A549 (cell line): ENCODE measurements around the gene NUDT1. TPM values are rescaled to one million over a fixed set of nuclear protein-coding genes. Genes with fewer than 3 reads are reported as not detected.

Source experiments
- ATAC-seq, 2 experiments: fragments of 200-7000 bp in 1 of 2; fragments of >200 bp in 1 of 2; cut with Nextera tagmentation in 1 of 2; cut with Tn5 transposase in 1 of 2; 3 replicates each; pipeline versions ENCODE4 v1.8.0 to v1.9.1; 2018 to 2020; ENCODE audit warnings: mild to moderate bottlenecking in 1 of 2, moderate library complexity in 1 of 2
- CTCF ChIA-PET: fragments of 300-600 bp; sonication (Branson Sonifier 250); formaldehyde crosslinking; extraction: SDS; loops from one replicate; lab custom pipeline; 2021; ENCODE audit warnings: antibody characterized with exemption, inconsistent platforms; lab: Yijun Ruan, JAX
- POLR2A ChIA-PET: fragments of 350-600 bp; formaldehyde crosslinking; extraction: SDS; loops from one replicate; lab custom pipeline; 2021; ENCODE audit warnings: antibody characterized with exemption, inconsistent platforms; lab: Yijun Ruan, JAX
- DNase-seq, 2 experiments: peaks; one replicate each; pipeline versions ENCODE4 v3.0.0 to v3.0.0-alpha.2; 2011 to 2016; ENCODE audit warnings: low read depth in 1 of 2, low spot score in 1 of 2
- FAIRE-seq: peaks from 2 replicates; lab custom pipeline; 2011; peaks lifted over from hg19 to GRCh38; lab: Jason Lieb, UNC
- H3K27ac ChIP-seq, 2 experiments: fragments of >200 bp; sonication (Bioruptor Twin); formaldehyde crosslinking; 3 replicates each; pipeline ENCODE4 v1.5.1; 2016 to 2017
- H3K4me1 ChIP-seq: fragments of >200 bp; sonication (Bioruptor Twin); formaldehyde crosslinking; 3 replicates; pipeline ENCODE4 v1.6.1; 2016
- H3K4me2 ChIP-seq: fragments of >200 bp; sonication (Bioruptor Twin); formaldehyde crosslinking; 3 replicates; pipeline ENCODE4 v1.6.1; 2016
- H3K4me3 ChIP-seq: fragments of >200 bp; sonication (Bioruptor Twin); formaldehyde crosslinking; 3 replicates; pipeline ENCODE4 v1.5.1; 2016
- H3K9me3 ChIP-seq: fragments of >200 bp; sonication (Bioruptor Twin); formaldehyde crosslinking; 3 replicates; pipeline ENCODE4 v1.6.1; 2016
- ATOH8 ChIP-seq: fragments of 250-450 bp; sonication (Bioruptor Pico); IDR thresholded peaks from 2 replicates; pipeline ENCODE4 v1.5.0; 2020; ENCODE audit warnings: low read depth, mild to moderate bottlenecking, moderate library complexity
- BHLHE40 ChIP-seq: IDR thresholded peaks from 2 replicates; pipeline ENCODE4 v1.6.1; 2012; ENCODE audit warnings: low read depth, low read length, inconsistent platforms
- CBX8 ChIP-seq: fragments of 200-600 bp; sonication (generic); IDR thresholded peaks from 2 replicates; pipeline ENCODE4 v1.6.1; 2016
- CEBPB ChIP-seq, 2 experiments: fragments of >200 bp in 1 of 2; sonication (Bioruptor Twin) in 1 of 2; formaldehyde crosslinking in 1 of 2; IDR thresholded peaks; 2 replicates each; pipeline ENCODE4 v1.6.1; 2012 to 2016
- CTCF ChIP-seq: fragments of >200 bp; sonication (Bioruptor Twin); formaldehyde crosslinking; IDR thresholded peaks from 3 replicates; pipeline ENCODE4 v1.5.1; 2016
- E2F6 ChIP-seq: IDR thresholded peaks from 2 replicates; pipeline ENCODE4 v1.6.1; 2012; ENCODE audit warnings: low read depth, borderline replicate concordance
- HES2 ChIP-seq: fragments of >200 bp; sonication (Bioruptor Twin); formaldehyde crosslinking; IDR thresholded peaks from 2 replicates; pipeline ENCODE4 v1.6.1; 2016
- HOXA7 ChIP-seq: fragments of 250-450 bp; sonication (Bioruptor Pico); IDR thresholded peaks from 2 replicates; pipeline ENCODE4 v1.5.0; 2020; ENCODE audit warnings: mild to moderate bottlenecking, moderate library complexity
- JUN ChIP-seq, 2 experiments: fragments of >200 bp; sonication (Bioruptor Twin); formaldehyde crosslinking; IDR thresholded peaks; 2 replicates in 1 of 2; 3 replicates in 1 of 2; pipeline ENCODE4 v1.6.1; 2016 to 2017
- KDM1A ChIP-seq: fragments of 200-600 bp; sonication (generic); IDR thresholded peaks from 2 replicates; pipeline ENCODE4 v1.6.1; 2016; ENCODE audit warnings: low read depth, mild to moderate bottlenecking
- MAFK ChIP-seq: fragments of 450-650 bp; IDR thresholded peaks from 2 replicates; pipeline ENCODE4 v1.6.1; 2014; ENCODE audit not compliant: partially characterized antibody
- MAX ChIP-seq: IDR thresholded peaks from 2 replicates; pipeline ENCODE4 v1.6.1; 2012
- POLR2A ChIP-seq: IDR thresholded peaks from 2 replicates; pipeline ENCODE4 v1.6.1; 2012; ENCODE audit warnings: mild to moderate bottlenecking, low read length
- RAD21 ChIP-seq, 2 experiments: fragments of >200 bp in 1 of 2; sonication (Bioruptor Twin) in 1 of 2; formaldehyde crosslinking in 1 of 2; IDR thresholded peaks in 1 of 2; conservative IDR thresholded peaks in 1 of 2; 2 replicates in 1 of 2; 3 replicates in 1 of 2; pipeline ENCODE4 v1.6.1; 2012 to 2018; ENCODE audit warnings: inconsistent platforms in 1 of 2
- RARB ChIP-seq: fragments of 250-450 bp; sonication (Bioruptor Pico); IDR thresholded peaks from 2 replicates; pipeline ENCODE4 v1.8.0; 2021; ENCODE audit warnings: mild to moderate bottlenecking, moderate library complexity
- TFCP2L1 ChIP-seq: fragments of 250-450 bp; sonication (Bioruptor Pico); IDR thresholded peaks from 2 replicates; pipeline ENCODE4 v1.5.0; 2021; ENCODE audit warnings: mild to moderate bottlenecking
- TP53 ChIP-seq: fragments of 250-450 bp; sonication (Bioruptor Pico); IDR thresholded peaks from 2 replicates; pipeline ENCODE4 v1.5.0; 2021; ENCODE audit warnings: mild to moderate bottlenecking, moderate library complexity
- USF2 ChIP-seq: fragments of 450-650 bp; IDR thresholded peaks from 2 replicates; pipeline ENCODE4 v1.6.1; 2014; ENCODE audit warnings: antibody characterized with exemption
- ZC3H11A ChIP-seq: fragments of 450-650 bp; IDR thresholded peaks from 2 replicates; pipeline ENCODE4 v1.6.1; 2014; ENCODE audit warnings: antibody characterized with exemption, mild to moderate bottlenecking
- ZSCAN20 ChIP-seq: fragments of 250-450 bp; sonication (Bioruptor Pico); IDR thresholded peaks from 2 replicates; pipeline ENCODE4 v1.8.0; 2022; ENCODE audit warnings: mild to moderate bottlenecking, moderate library complexity
- WGBS: methylation state at CpG from one replicate; pipeline ENCODE4 v1.1.6; 2017; ENCODE audit errors: missing lambda C conversion rate; 5-methylcytosine and 5-hydroxymethylcytosine counted together
- polyA plus RNA-seq, 4 experiments: library from polyadenylated mRNA; depleted of rRNA in 3 of 4; stranded (reverse); fragments of >200 nt; fragmentation: RNase III in 1 of 4; extraction: RNeasy Plus Mini Kit Qiagen cat#74134 plus additional on column Dnase treatment in 1 of 4; gene quantifications; 2 replicates in 3 of 4; 3 replicates in 1 of 4; pipeline ENCODE4 v1.2.3, GENCODE V29; 2011 to 2017

The NUDT1 gene
- polyA plus RNA-seq, 2 of the 4 experiments (the other 2 are of a cell fraction), result 38.3 to 92.3 TPM

GRCh38 chr7:2243458-2243857 is 1.4 kb downstream of the NUDT1 start (continued):
- TF ChIP-seq BHLHE40 (no peak), USF2 (no peak), KDM1A (no peak)

GRCh38 chr7:2244404-2244995 is 2.5 kb downstream of the NUDT1 start:
- no peak for FAIRE-seq

GRCh38 chr7:2245883-2246675 is 4.1 kb downstream of the NUDT1 start:
- no peak for TF ChIP-seq HOXA7 (CRISPR knock-in tag)
- TF ChIP-seq CTCF, result no peak
- no peak for TF ChIP-seq MAFK
- TF ChIP-seq RARB (CRISPR knock-in tag), result no peak
- no peak for TF ChIP-seq KDM1A
- TF ChIP-seq ZC3H11A, result no peak
- no peak for TF ChIP-seq POLR2A
- TF ChIP-seq MAX, result no peak
- TF ChIP-seq ATOH8, result no peak
- no peak for TF ChIP-seq TP53
- TF ChIP-seq CBX8, result no peak
- no peak for TF ChIP-seq E2F6
- TF ChIP-seq RAD21 (conservative IDR thresholded peaks at IDR 0.05 in 1 of 2, IDR thresholded peaks at IDR 0.05 in 1 of 2), result no peak
- TF ChIP-seq, all 56 proteins: peak for 0
- ATAC-seq, result no peak

More at GRCh38 chr7:2244404-2244995, 2.5 kb downstream of the NUDT1 start:
- POLR2A ChIA-PET, result no interaction called here
- no peak overlapping the region for H3K4me2 ChIP-seq
- H3K4me1 ChIP-seq, result peaks cover 29% of the 10 kb centered on the region
- no peak overlapping the region for H3K4me3 ChIP-seq
- H3K9me3 ChIP-seq, result no peaks in the 10 kb centered on the region
- no peak overlapping the region for H3K27ac ChIP-seq
- CTCF ChIA-PET, result interaction anchor here (2.3 to 2.5 kb wide), 2 partner anchors 15 to 104 kb away, joined by 5 to 26 read pairs; no protein-coding TSS in a partner anchor
- WGBS, result 91% methylated on average over 23 of the region's 25 CpGs
- ATAC-seq (no peak), DNase-seq (no peak)
- TF ChIP-seq JUN (IDR thresholded peaks at IDR 0.05) (no peak), CEBPB (IDR thresholded peaks at IDR 0.05) (no peak), ATOH8 (no peak), TFCP2L1 (CRISPR knock-in tag) (no peak), E2F6 (no peak), ZSCAN20 (CRISPR knock-in tag) (no peak), HES2 (no peak)
- TF ChIP-seq, all 56 proteins: peak for 0

More at GRCh38 chr7:2245883-2246675, 4.1 kb downstream of the NUDT1 start:
- Histone ChIP-seq H3K4me2 (no peak overlapping the region), H3K4me3 (no peak overlapping the region), H3K4me1 (peaks cover 25% of the 10 kb centered on the region), H3K9me3 (no peaks in the 10 kb centered on the region), H3K27ac (no peak overlapping the region)
- DNase-seq, result no peak
- CTCF ChIA-PET, result interaction anchor here (0.6 to 2.5 kb wide), 7 partner anchors 12 to 110 kb away, joined by 3 to 26 read pairs (median 3); no protein-coding TSS in a partner anchor
- POLR2A ChIA-PET, result no interaction called here
- no peak for FAIRE-seq
- WGBS, result 87% methylated on average over 22 of the region's 22 CpGs
